Activated CD4-positive, CD25-positive, alpha-beta regulatory T cell treated with anti-CD3 and anti-CD28 coated beads, Interleukin-2, amount 50 U/mL, for 16 hours (primary cell): Measurements from ENCODE around the gene DUSP5.
A peak's percentile ranks its signal among the peaks of the same experiment; 100 is the strongest.

Experiments
- DNase-seq: peaks from one replicate; pipeline ENCODE4 v3.0.0-alpha.2; 2020; ENCODE audit warnings: low read depth, low spot score

The DUSP5 gene

GRCh38 chr10:110499796-110500514, 2.2 kb downstream of the DUSP5 start:
- no peak for DNase-seq

GRCh38 chr10:110500515-110500905, 2.8 kb downstream of the DUSP5 start:
- DNase-seq, result no peak

- DNase-seq, result peak; percentile 13
Measured at GRCh38 chr10:110501142-110501937, 3.6 kb downstream of the DUSP5 start.

GRCh38 chr10:110502072-110502845, 4.6 kb downstream of the DUSP5 start:
- DNase-seq, result no peak

- no peak for DNase-seq
Measured at GRCh38 chr10:110502851-110503301, 5.2 kb downstream of the DUSP5 start.

GRCh38 chr10:110503528-110504110, 5.9 kb downstream of the DUSP5 start:
- no peak for DNase-seq

GRCh38 chr10:110504111-110504735, 6.5 kb downstream of the DUSP5 start:
- peak; percentile 46 for DNase-seq

- DNase-seq, result no peak
Measured at GRCh38 chr10:110505130-110505770, 7.5 kb downstream of the DUSP5 start.

- DNase-seq, result no peak
Measured at GRCh38 chr10:110506448-110506847, 8.7 kb downstream of the DUSP5 start.

- no peak for DNase-seq
Measured at GRCh38 chr10:110507346-110507745, 9.6 kb downstream of the DUSP5 start.

GRCh38 chr10:110508159-110508788, 10.6 kb downstream of the DUSP5 start:
- DNase-seq, result no peak

- no peak for DNase-seq
Measured at GRCh38 chr10:110508806-110509544, 11.3 kb downstream of the DUSP5 start.

- no peak for DNase-seq
Measured at GRCh38 chr10:110509560-110509959, 11.9 kb downstream of the DUSP5 start.

GRCh38 chr10:110510086-110510485, 12.4 kb downstream of the DUSP5 start:
- no peak for DNase-seq

GRCh38 chr10:110510730-110511129, 13.0 kb downstream of the DUSP5 start:
- no peak for DNase-seq

- DNase-seq, result no peak
Measured at GRCh38 chr10:110511734-110512449, 14.2 kb downstream of the DUSP5 start.

GRCh38 chr10:110512461-110513187, 14.9 kb downstream of the DUSP5 start:
- peak; percentile 23 for DNase-seq

GRCh38 chr10:110513949-110514348, 16.2 kb downstream of the DUSP5 start:
- DNase-seq, result no peak
